ENCODE data around the gene NSMF.

- TF ChIP-seq GABPA (IDR thresholded peaks at IDR 0.05; ENCODE audit: low read depth) (no peak), TCF12 (IDR thresholded peaks at IDR 0.05) (no peak), MAX (IDR thresholded peaks at IDR 0.05; ENCODE audit: low read depth) (no peak), CTCF (IDR thresholded peaks at IDR 0.05) (no peak), EP300 (IDR thresholded peaks at IDR 0.05; ENCODE audit: borderline replicate concordance in 1 of 2, low read depth in 1 of 2, low read length in 1 of 2) (no peak), POLR2AphosphoS5 (IDR thresholded peaks at IDR 0.05; ENCODE audit: low read depth, low read length) (no peak), RCOR1 (IDR thresholded peaks at IDR 0.05; ENCODE audit: low read length) (no peak), RFX5 (IDR thresholded peaks at IDR 0.05; ENCODE audit: low read length) (no peak), CHD2 (IDR thresholded peaks at IDR 0.05; ENCODE audit: low read length, partially characterized antibody) (no peak), SIN3A (IDR thresholded peaks at IDR 0.05; ENCODE audit: borderline replicate concordance, low read depth, low read length) (no peak), ELF1 (IDR thresholded peaks at IDR 0.05) (no peak), TAF1 (IDR thresholded peaks at IDR 0.05; ENCODE audit: borderline replicate concordance, low read depth, low read length) (no peak)
Observed at GRCh38 chr9:137502008-137502911, 43.1 kb upstream of the NSMF start.
